GM12873 (cell line): Measurements from ENCODE around the gene KCNK6.

Experiments used
- TF ChIP-seq, protein P1 (sequence below): IDR thresholded peaks from 2 replicates; pipeline ENCODE4 v1.5.1; 2012; ENCODE audit warnings: low read depth, mild to moderate bottlenecking, moderate library complexity, low read length, control low read depth; ENCODE audit not compliant: insufficient read depth; ENCODE audit errors: missing control alignments

The KCNK6 gene

DNA sequence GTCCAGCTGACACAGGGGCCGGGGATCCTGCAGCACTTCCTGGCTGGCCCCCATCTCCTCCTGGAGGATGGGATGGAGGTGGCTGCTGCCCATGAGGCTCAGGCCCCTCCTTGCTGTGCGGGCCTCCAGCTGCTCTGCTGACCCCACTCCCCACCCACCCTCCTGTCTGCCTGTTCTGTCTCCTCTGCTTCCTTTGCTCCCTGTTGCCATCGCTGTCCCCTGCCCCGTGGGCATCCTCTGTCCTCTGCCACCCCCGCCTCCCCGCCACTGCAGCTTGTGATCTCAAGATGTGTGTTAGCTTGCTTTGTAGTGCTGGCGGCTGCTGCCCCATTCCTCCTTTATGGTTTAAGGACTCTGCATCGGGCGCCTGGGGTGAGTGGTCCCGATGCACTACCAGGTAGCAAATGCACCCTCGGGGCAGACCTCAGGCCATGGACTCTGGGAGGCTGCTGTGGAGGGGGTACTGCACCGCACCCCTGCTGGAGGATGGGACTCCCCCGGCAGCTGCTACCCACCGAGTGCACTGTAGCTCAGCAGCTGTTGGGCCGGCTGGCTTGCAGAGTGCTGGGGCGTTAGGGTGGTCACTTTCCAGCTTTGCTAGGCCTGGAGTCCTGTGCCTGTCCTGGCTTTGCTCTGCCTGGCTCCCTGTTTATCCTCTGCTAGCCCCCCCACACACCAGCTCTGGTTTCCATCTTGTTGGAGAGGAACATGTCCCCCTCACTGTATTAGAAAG is 31.4 kb upstream of the KCNK6 start:
- TF ChIP-seq, protein P1, sequence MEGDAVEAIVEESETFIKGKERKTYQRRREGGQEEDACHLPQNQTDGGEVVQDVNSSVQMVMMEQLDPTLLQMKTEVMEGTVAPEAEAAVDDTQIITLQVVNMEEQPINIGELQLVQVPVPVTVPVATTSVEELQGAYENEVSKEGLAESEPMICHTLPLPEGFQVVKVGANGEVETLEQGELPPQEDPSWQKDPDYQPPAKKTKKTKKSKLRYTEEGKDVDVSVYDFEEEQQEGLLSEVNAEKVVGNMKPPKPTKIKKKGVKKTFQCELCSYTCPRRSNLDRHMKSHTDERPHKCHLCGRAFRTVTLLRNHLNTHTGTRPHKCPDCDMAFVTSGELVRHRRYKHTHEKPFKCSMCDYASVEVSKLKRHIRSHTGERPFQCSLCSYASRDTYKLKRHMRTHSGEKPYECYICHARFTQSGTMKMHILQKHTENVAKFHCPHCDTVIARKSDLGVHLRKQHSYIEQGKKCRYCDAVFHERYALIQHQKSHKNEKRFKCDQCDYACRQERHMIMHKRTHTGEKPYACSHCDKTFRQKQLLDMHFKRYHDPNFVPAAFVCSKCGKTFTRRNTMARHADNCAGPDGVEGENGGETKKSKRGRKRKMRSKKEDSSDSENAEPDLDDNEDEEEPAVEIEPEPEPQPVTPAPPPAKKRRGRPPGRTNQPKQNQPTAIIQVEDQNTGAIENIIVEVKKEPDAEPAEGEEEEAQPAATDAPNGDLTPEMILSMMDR = no peak

DNA sequence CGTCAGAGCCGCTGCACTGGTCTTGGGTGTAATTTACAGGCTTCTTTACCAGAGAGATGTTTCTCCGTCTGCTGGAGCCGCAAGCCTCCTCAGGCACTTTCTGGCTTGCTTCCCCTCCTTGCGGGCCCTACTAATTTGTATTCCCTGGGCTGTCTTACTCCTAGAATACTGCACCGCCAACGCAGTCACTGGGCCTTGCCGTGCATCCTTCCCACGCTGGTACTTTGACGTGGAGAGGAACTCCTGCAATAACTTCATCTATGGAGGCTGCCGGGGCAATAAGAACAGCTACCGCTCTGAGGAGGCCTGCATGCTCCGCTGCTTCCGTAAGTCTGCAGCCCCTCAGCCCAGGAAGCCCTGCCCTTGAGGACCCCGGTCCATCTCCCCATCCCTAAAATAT is 29.7 kb upstream of the KCNK6 start:
- TF ChIP-seq, protein P1 = no peak

DNA sequence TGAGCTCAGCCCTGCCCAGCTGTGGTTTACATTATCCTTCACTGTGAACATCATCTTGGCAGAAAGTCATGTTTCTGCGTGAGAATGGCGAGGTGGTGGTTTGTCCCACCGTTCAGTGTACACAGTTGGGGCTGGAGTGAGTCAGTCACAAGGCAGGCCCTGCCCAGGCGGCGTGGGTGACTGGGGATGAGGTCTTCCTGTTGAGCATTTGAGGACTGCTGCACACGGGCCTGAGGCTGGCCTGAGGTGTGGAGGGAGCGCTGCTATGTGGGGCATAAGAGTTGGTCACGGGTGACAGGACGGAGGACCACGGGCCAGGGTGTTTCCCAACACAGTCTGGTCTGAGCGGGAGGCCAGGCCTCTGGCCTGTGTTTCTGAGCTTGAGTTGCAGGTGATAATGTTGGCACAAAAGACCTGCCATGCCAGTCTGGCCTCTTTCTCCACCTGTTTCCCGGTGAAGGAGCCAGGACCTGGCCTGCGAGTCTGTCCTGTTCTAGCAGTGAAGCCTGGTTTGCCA is 29.0 kb upstream of the KCNK6 start:
- TF ChIP-seq, protein P1 = no peak

DNA sequence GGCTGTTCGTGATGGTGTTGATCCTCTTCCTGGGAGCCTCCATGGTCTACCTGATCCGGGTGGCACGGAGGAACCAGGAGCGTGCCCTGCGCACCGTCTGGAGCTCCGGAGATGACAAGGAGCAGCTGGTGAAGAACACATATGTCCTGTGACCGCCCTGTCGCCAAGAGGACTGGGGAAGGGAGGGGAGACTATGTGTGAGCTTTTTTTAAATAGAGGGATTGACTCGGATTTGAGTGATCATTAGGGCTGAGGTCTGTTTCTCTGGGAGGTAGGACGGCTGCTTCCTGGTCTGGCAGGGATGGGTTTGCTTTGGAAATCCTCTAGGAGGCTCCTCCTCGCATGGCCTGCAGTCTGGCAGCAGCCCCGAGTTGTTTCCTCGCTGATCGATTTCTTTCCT is 27.8 kb upstream of the KCNK6 start:
- TF ChIP-seq, protein P1 = no peak

DNA sequence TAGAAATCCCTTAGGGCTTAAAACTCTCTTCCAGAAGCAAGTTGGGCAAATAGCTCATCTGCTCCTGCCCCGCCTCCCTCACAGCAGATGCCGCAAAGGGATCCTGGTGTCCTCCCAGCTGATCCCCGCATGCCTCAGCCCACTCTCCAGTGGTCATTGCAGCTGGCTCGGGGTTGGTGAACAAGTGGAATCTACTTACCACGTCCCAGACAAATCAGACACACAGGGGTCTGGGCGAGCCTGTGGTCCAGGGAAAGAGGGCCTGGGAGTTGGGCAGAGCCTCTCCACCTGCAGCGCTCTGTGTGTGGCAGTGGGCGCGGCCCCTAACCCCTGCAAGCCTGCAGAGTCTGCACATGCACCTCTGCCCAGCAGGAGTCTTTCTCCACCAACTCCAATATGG is 26.4 kb upstream of the KCNK6 start:
- TF ChIP-seq, protein P1 = no peak

DNA sequence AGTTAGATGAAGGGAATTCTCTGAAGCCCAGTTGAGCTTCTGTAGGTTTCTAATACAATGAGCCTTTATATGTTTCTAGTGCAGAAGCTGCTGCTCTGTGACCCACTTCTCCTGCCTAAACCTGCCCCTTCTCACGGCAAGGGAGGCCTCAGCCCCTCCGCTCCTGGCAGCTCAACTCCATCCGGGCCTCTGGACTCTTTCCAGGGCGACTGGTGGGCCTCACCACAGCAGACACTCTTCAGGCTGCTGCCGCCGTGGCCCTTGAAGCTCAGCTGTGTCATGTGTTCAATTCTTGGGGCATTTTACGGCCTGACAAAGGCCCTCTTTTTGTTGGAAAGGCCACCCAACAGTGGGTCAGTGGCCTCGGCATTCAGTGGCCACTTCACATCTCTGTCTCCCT is 25.6 kb upstream of the KCNK6 start:
- TF ChIP-seq, protein P1 = no peak

DNA sequence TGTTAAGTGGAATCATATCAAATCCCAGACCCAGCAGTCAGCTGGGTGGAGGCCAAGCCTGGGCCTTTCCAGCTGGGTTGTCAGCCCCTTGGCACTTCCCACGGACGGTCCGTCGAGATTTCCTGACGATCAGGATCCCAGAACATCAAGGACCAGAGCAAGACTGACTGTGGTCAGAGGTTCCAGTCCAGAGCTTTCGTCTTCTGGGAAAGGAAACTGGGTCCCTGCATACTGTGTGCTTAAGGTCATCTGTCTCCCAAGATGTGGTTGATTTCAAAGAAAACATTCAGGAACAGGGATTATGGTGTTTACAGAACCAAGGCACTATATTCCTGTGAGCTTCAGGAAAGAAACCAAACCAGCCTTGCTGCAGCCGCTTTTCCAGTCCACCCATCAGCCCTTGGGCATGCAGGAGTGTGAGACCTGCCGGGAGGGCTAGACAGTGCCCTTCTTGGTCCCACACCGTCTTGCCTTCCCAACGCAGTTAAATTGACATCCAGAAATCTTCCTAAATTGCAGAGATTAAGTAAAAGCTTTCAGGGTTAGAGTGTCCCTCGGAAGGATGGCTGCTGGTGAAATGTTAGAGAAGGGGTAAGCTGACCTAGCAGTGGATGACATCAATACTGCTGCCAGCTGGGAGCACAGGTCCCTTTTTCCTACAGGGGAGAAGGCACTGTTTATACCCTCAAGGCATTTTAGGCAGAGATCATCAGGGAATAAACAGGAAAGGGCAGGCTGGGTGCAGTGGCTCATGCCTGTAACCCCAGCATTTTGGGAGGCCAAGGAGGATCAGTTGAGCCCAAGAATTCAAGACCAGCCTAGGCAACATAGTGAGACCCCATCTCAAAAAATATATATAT is 20.6 kb upstream of the KCNK6 start:
- TF ChIP-seq, protein P1 = no peak
